ENCODE data around the gene UMPS.
"Not testable (repeated sequence)": the region's sequence is repeated elsewhere in the genome, so short reads cannot be mapped to it uniquely, and the experiment has no call there.

GRCh38 chr3:124782377-124782712 is 52.1 kb downstream of the UMPS start:
- not testable (repeated sequence) for TF ChIP-seq CTCF, EZH2 (IDR thresholded peaks at IDR 0.05)
